Mammary epithelial cell (primary cell): ENCODE results near the gene SRC.
"Not testable (repeated sequence)": the region's sequence is repeated elsewhere in the genome, so short reads cannot be mapped to it uniquely, and the experiment has no call there.

ENCODE experiments used
- CTCF ChIP-seq, 2 donors: IDR thresholded peaks in 1 of 2; conservative IDR thresholded peaks in 1 of 2; 2 replicates each; pipeline ENCODE4 v1.5.1; 2011 to 2012; ENCODE audit warnings: inconsistent platforms in 2 of 2, low read length in 2 of 2, mild to moderate bottlenecking in 2 of 2, control low read depth in 1 of 2, low read depth in 1 of 2; ENCODE audit not compliant: insufficient read depth in 1 of 2; ENCODE audit errors: extremely low read depth in 1 of 2
- EZH2 ChIP-seq: IDR thresholded peaks from 2 replicates; pipeline ENCODE4 v1.6.1; 2012; ENCODE audit warnings: low read length, inconsistent platforms, borderline replicate concordance

GRCh38 chr20:37339764-37340109 is 6.2 kb upstream of the SRC start:
- not testable (repeated sequence) for TF ChIP-seq CTCF (conservative IDR thresholded peaks at IDR 0.05 in 1 of 2, IDR thresholded peaks at IDR 0.05 in 1 of 2; ENCODE audit: extremely low read depth in 1 of 2, insufficient read depth in 1 of 2, low read depth in 1 of 2, low read length in 2 of 2); EZH2
